BJ (cell line): ENCODE measurements around the gene KRT3. TPM values are rescaled to one million over a fixed set of nuclear protein-coding genes. Genes with fewer than 3 reads are reported as not detected.

Experiments
- CTCF ChIA-PET: fragments of 350-600 bp; formaldehyde crosslinking; extraction: SDS; loops from one replicate; lab custom pipeline; 2021; ENCODE audit warnings: antibody characterized with exemption, inconsistent platforms; lab: Yijun Ruan, JAX
- POLR2A ChIA-PET: fragments of 300-600 bp; sonication (Branson Sonifier 250); formaldehyde crosslinking; extraction: SDS; loops from one replicate; lab custom pipeline; 2021; ENCODE audit warnings: antibody characterized with exemption; lab: Charles Lee
- DNase-seq: peaks from one replicate; pipeline ENCODE4 v3.0.0-alpha.2; 2011; ENCODE audit warnings: low read depth
- H3K27me3 ChIP-seq: 2 replicates; pipeline ENCODE4 v1.6.0; 2011; ENCODE audit warnings: low read length; ENCODE audit not compliant: control insufficient read depth, insufficient read depth
- H3K36me3 ChIP-seq: 2 replicates; pipeline ENCODE4 v1.5.1; 2011; ENCODE audit warnings: low read length; ENCODE audit not compliant: control insufficient read depth, insufficient read depth
- H3K4me3 ChIP-seq: 2 replicates; pipeline ENCODE4 v1.5.1; 2011; ENCODE audit warnings: low read depth, mild to moderate bottlenecking, control low read depth, low read length
- CTCF ChIP-seq: IDR thresholded peaks from 2 replicates; pipeline ENCODE4 v1.5.1; 2011; ENCODE audit warnings: low read depth, mild to moderate bottlenecking, control low read depth, inconsistent platforms, low read length, moderate library complexity; ENCODE audit not compliant: insufficient read depth
- polyA plus RNA-seq: library from polyadenylated mRNA; depleted of rRNA; stranded (reverse); fragments of >200 nt; gene quantifications from 2 replicates; pipeline ENCODE4 v1.2.3, GENCODE V29; 2011

The KRT3 gene
- polyA plus RNA-seq, 1 experiment, result not detected

- no peak for DNase-seq
- Histone ChIP-seq H3K27me3 (peaks cover 4% of the 10 kb centered on the region), H3K36me3 (no peaks in the 10 kb centered on the region), H3K4me3 (no peak overlapping the region)
- ChIA-PET POLR2A (no interaction called here), CTCF (interaction anchor here (1.2 kb wide), 1 partner anchor 11 kb away, joined by 3 read pairs; no protein-coding TSS in a partner anchor)
- TF ChIP-seq CTCF, result no peak
These were observed 6.5 kb upstream of the KRT3 start for GRCh38 chr12:52802442-52802841.

- TF ChIP-seq CTCF, result no peak
- CTCF ChIA-PET, result interaction anchor here (1.2 kb wide), 1 partner anchor 11 kb away, joined by 3 read pairs; no protein-coding TSS in a partner anchor
These were observed 5.9 kb upstream of the KRT3 start for GRCh38 chr12:52801773-52802172.

GRCh38 chr12:52800259-52800917, 4.5 kb upstream of the KRT3 start:
- no peak for TF ChIP-seq CTCF
- H3K4me3 ChIP-seq, result no peak overlapping the region
- ChIA-PET CTCF (interaction anchor here (1.0 kb wide), 1 partner anchor 19 kb away, joined by 3 read pairs; no protein-coding TSS in a partner anchor), POLR2A (no interaction called here)
- peaks cover 1% of the 10 kb centered on the region for H3K27me3 ChIP-seq
- no peaks in the 10 kb centered on the region for H3K36me3 ChIP-seq
- no peak for DNase-seq

More at GRCh38 chr12:52801773-52802172, 5.9 kb upstream of the KRT3 start:
- POLR2A ChIA-PET, result no interaction called here
- no peak for DNase-seq
- Histone ChIP-seq H3K27me3 (peaks cover 4% of the 10 kb centered on the region), H3K36me3 (no peaks in the 10 kb centered on the region), H3K4me3 (no peak overlapping the region)

- ChIA-PET CTCF (no interaction called here), POLR2A (no interaction called here)
- Histone ChIP-seq H3K27me3 (peaks cover 1% of the 10 kb centered on the region), H3K36me3 (no peaks in the 10 kb centered on the region), H3K4me3 (no peak overlapping the region)
- no peak for TF ChIP-seq CTCF
- DNase-seq, result no peak
These were observed 3.7 kb upstream of the KRT3 start for GRCh38 chr12:52799505-52800211.
